SJCRH30 (cell line): Measurements from ENCODE around the gene RCBTB1. TPM values are rescaled to one million over a fixed set of nuclear protein-coding genes. Genes with fewer than 3 reads are reported as not detected.

Experiments used
- DNase-seq, 2 experiments: peaks; one replicate each; pipeline ENCODE4 v3.0.0-alpha.2; 2015 to 2020
- H3K27ac ChIP-seq: fragments of 250-450 bp; sonication (Bioruptor Pico); 2 replicates; pipeline ENCODE4 v1.5.1; 2020; ENCODE audit warnings: mild to moderate bottlenecking, moderate library complexity
- H3K27me3 ChIP-seq: fragments of 250-450 bp; sonication (Bioruptor Pico); 2 replicates; pipeline ENCODE4 v1.5.1; 2020; ENCODE audit warnings: mild to moderate bottlenecking, moderate library complexity
- H3K36me3 ChIP-seq: fragments of 250-450 bp; sonication (Bioruptor Pico); 2 replicates; pipeline ENCODE4 v1.5.1; 2020; ENCODE audit warnings: mild to moderate bottlenecking, moderate library complexity
- H3K4me1 ChIP-seq: fragments of 250-450 bp; sonication (Bioruptor Pico); 2 replicates; pipeline ENCODE4 v1.5.1; 2020; ENCODE audit warnings: mild to moderate bottlenecking, moderate library complexity
- H3K4me3 ChIP-seq: fragments of 250-450 bp; sonication (Bioruptor Pico); 2 replicates; pipeline ENCODE4 v1.5.1; 2020; ENCODE audit warnings: mild to moderate bottlenecking, moderate library complexity
- H3K9me3 ChIP-seq: fragments of 250-450 bp; sonication (Bioruptor Pico); replicated peaks from 2 replicates; pipeline ENCODE4 v1.5.1; 2020; ENCODE audit warnings: mild to moderate bottlenecking, moderate library complexity
- total RNA-seq: library from RNA; depleted of rRNA; stranded (reverse); fragments of >200 nt; shearing (Covaris generic); gene quantifications from 2 replicates; pipeline ENCODE4 v1.2.3, GENCODE V29; 2014; rRNA removed

Gene RCBTB1
- total RNA-seq, 1 experiment from 2014 or later, result 23.4 TPM

DNA sequence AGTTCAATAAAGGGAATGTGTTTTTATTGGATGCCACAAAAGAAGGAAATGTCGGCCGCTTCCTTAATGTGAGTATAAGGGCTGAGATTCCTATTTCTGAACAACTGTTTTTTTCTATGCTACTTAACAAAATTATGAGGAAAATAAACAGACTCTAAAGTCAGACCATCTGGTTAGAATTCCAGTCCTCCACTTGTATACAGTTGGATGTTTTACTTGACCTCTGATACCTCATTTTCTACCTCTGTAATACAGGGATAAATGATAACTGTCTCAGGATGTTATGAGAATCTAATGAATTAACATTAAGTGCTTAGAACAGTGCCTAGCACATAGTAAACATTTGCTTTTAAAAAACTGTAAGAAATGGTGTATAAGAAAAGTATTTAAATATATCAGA, 96.8 kb downstream of the RCBTB1 start:
- no peaks in the 10 kb centered on the region for H3K27me3 ChIP-seq

More for the DNA sequence above, 96.8 kb downstream of the RCBTB1 start:
- Histone ChIP-seq H3K36me3 (0 out of 2 replicates have a peak, but pooled peaks cover 5% of the 10 kb centered on the region), H3K4me3 (no peak overlapping the region), H3K27ac (no peak overlapping the region), H3K4me1 (no peaks in the 10 kb centered on the region), H3K9me3 (no peaks in the 10 kb centered on the region)
- no peak for DNase-seq

Other genes with a start within 250 kb of the RCBTB1 start
- 2.4 and 3.3 TPM in 2 replicates for gene CAB39L, start 141.5 kb downstream of the RCBTB1 start, total RNA-seq
- 8.9 and 10.9 TPM in 2 replicates for gene SETDB2, start 141.3 kb downstream of the RCBTB1 start, total RNA-seq
- gene PHF11, start 89.6 kb downstream of the RCBTB1 start, total RNA-seq, result not detected in 2 replicates
- 0.08 TPM in 1 of 2 replicates, not detected in the other for gene ARL11, start 42.9 kb upstream of the RCBTB1 start, total RNA-seq
- gene EBPL, start 105.9 kb upstream of the RCBTB1 start, total RNA-seq, result 56.6 and 62.1 TPM in 2 replicates
- 49.0 and 54.3 TPM in 2 replicates for gene KPNA3, start 207.1 kb upstream of the RCBTB1 start, total RNA-seq